Activated naive CD4-positive, alpha-beta T cell treated with anti-CD3 and anti-CD28 coated beads, Interleukin-2, amount 50 U/mL, for 24 hours (primary cell): ENCODE measurements around the gene ASXL3.

Experiments
- H3K27ac Mint-ChIP-seq: one replicate; pipeline ENCODE4 v1.8.0; 2021; ENCODE audit warnings: mild to moderate bottlenecking, mixed read lengths
- H3K27me3 Mint-ChIP-seq: one replicate; pipeline ENCODE4 v1.8.0; 2021; ENCODE audit warnings: mixed read lengths
- H3K36me3 Mint-ChIP-seq: one replicate; pipeline ENCODE4 v1.8.0; 2021; ENCODE audit warnings: mixed read lengths
- H3K4me1 Mint-ChIP-seq: one replicate; pipeline ENCODE4 v1.8.0; 2021; ENCODE audit warnings: mixed read lengths
- H3K4me3 Mint-ChIP-seq: one replicate; pipeline ENCODE4 v1.8.0; 2021; ENCODE audit warnings: mild to moderate bottlenecking, mixed read lengths
- H3K9me3 Mint-ChIP-seq: one replicate; pipeline ENCODE4 v1.8.0; 2021; ENCODE audit warnings: mixed read lengths

The ASXL3 gene

GRCh38 chr18:33666915-33667314 is 88.9 kb downstream of the ASXL3 start:
- H3K36me3 Mint-ChIP-seq = no peaks in the 10 kb centered on the region
- H3K4me3 Mint-ChIP-seq = no peak overlapping the region
- no peaks in the 10 kb centered on the region for H3K27me3 Mint-ChIP-seq
- no peaks in the 10 kb centered on the region for H3K4me1 Mint-ChIP-seq
- H3K27ac Mint-ChIP-seq = no peak overlapping the region
- H3K9me3 Mint-ChIP-seq = no peaks in the 10 kb centered on the region

- H3K27ac Mint-ChIP-seq = no peak overlapping the region
- H3K4me3 Mint-ChIP-seq = no peak overlapping the region
- H3K4me1 Mint-ChIP-seq = no peaks in the 10 kb centered on the region
- no peaks in the 10 kb centered on the region for H3K36me3 Mint-ChIP-seq
- no peaks in the 10 kb centered on the region for H3K9me3 Mint-ChIP-seq
- no peaks in the 10 kb centered on the region for H3K27me3 Mint-ChIP-seq
Measured at GRCh38 chr18:33669589-33669988, 91.6 kb downstream of the ASXL3 start.

GRCh38 chr18:33670029-33670428 is 92.0 kb downstream of the ASXL3 start:
- H3K36me3 Mint-ChIP-seq = no peaks in the 10 kb centered on the region
- H3K4me3 Mint-ChIP-seq = no peak overlapping the region
- H3K4me1 Mint-ChIP-seq = no peaks in the 10 kb centered on the region
- H3K9me3 Mint-ChIP-seq = no peaks in the 10 kb centered on the region
- H3K27ac Mint-ChIP-seq = no peak overlapping the region
- no peaks in the 10 kb centered on the region for H3K27me3 Mint-ChIP-seq

GRCh38 chr18:33673689-33674088 is 95.7 kb downstream of the ASXL3 start:
- Mint-ChIP-seq H3K4me1 (no peaks in the 10 kb centered on the region), H3K4me3 (no peak overlapping the region)

GRCh38 chr18:33676593-33676992 is 98.6 kb downstream of the ASXL3 start:
- H3K27ac Mint-ChIP-seq = no peak overlapping the region
- H3K9me3 Mint-ChIP-seq = no peaks in the 10 kb centered on the region
- H3K27me3 Mint-ChIP-seq = no peaks in the 10 kb centered on the region
- H3K4me1 Mint-ChIP-seq = no peaks in the 10 kb centered on the region
- no peak overlapping the region for H3K4me3 Mint-ChIP-seq
- H3K36me3 Mint-ChIP-seq = no peaks in the 10 kb centered on the region

More at GRCh38 chr18:33673689-33674088, 95.7 kb downstream of the ASXL3 start:
- H3K36me3 Mint-ChIP-seq = no peaks in the 10 kb centered on the region
- H3K27me3 Mint-ChIP-seq = no peaks in the 10 kb centered on the region
- no peaks in the 10 kb centered on the region for H3K9me3 Mint-ChIP-seq
- H3K27ac Mint-ChIP-seq = no peak overlapping the region

GRCh38 chr18:33677891-33678290 is 99.9 kb downstream of the ASXL3 start:
- Mint-ChIP-seq H3K4me3 (no peak overlapping the region), H3K4me1 (no peaks in the 10 kb centered on the region), H3K9me3 (no peaks in the 10 kb centered on the region), H3K36me3 (no peaks in the 10 kb centered on the region), H3K27me3 (no peaks in the 10 kb centered on the region), H3K27ac (no peak overlapping the region)

- peaks cover 11% of the 10 kb centered on the region for H3K9me3 Mint-ChIP-seq
- H3K36me3 Mint-ChIP-seq = no peaks in the 10 kb centered on the region
- no peak overlapping the region for H3K27ac Mint-ChIP-seq
- no peaks in the 10 kb centered on the region for H3K4me1 Mint-ChIP-seq
- no peaks in the 10 kb centered on the region for H3K27me3 Mint-ChIP-seq
- no peak overlapping the region for H3K4me3 Mint-ChIP-seq
Measured at GRCh38 chr18:33682436-33682835, 104.4 kb downstream of the ASXL3 start.

- no peaks in the 10 kb centered on the region for H3K27me3 Mint-ChIP-seq
Measured at GRCh38 chr18:33694593-33694992, 116.6 kb downstream of the ASXL3 start.

GRCh38 chr18:33696332-33697162 is 118.5 kb downstream of the ASXL3 start:
- Mint-ChIP-seq H3K9me3 (peaks cover 5% of the 10 kb centered on the region), H3K4me3 (no peak overlapping the region), H3K27me3 (no peaks in the 10 kb centered on the region), H3K4me1 (no peaks in the 10 kb centered on the region), H3K36me3 (no peaks in the 10 kb centered on the region), H3K27ac (no peak overlapping the region)

More at GRCh38 chr18:33694593-33694992, 116.6 kb downstream of the ASXL3 start:
- Mint-ChIP-seq H3K27ac (no peak overlapping the region), H3K4me1 (no peaks in the 10 kb centered on the region), H3K36me3 (no peaks in the 10 kb centered on the region), H3K9me3 (peaks cover 5% of the 10 kb centered on the region), H3K4me3 (no peak overlapping the region)

GRCh38 chr18:33697498-33697897 is 119.5 kb downstream of the ASXL3 start:
- Mint-ChIP-seq H3K27ac (no peak overlapping the region), H3K4me1 (no peaks in the 10 kb centered on the region), H3K36me3 (no peaks in the 10 kb centered on the region), H3K4me3 (no peak overlapping the region), H3K27me3 (no peaks in the 10 kb centered on the region), H3K9me3 (peaks cover 5% of the 10 kb centered on the region)

GRCh38 chr18:33699372-33699771 is 121.4 kb downstream of the ASXL3 start:
- Mint-ChIP-seq H3K4me3 (no peak overlapping the region), H3K4me1 (no peaks in the 10 kb centered on the region), H3K27ac (no peak overlapping the region), H3K9me3 (no peaks in the 10 kb centered on the region), H3K36me3 (no peaks in the 10 kb centered on the region), H3K27me3 (no peaks in the 10 kb centered on the region)

GRCh38 chr18:33700513-33700976 is 122.5 kb downstream of the ASXL3 start:
- Mint-ChIP-seq H3K27ac (no peak overlapping the region), H3K36me3 (no peaks in the 10 kb centered on the region), H3K27me3 (no peaks in the 10 kb centered on the region), H3K4me1 (no peaks in the 10 kb centered on the region), H3K4me3 (no peak overlapping the region), H3K9me3 (no peaks in the 10 kb centered on the region)

GRCh38 chr18:33702625-33703024 is 124.6 kb downstream of the ASXL3 start:
- no peaks in the 10 kb centered on the region for H3K27me3 Mint-ChIP-seq

GRCh38 chr18:33706391-33706790 is 128.4 kb downstream of the ASXL3 start:
- H3K4me1 Mint-ChIP-seq = no peaks in the 10 kb centered on the region

More at GRCh38 chr18:33702625-33703024, 124.6 kb downstream of the ASXL3 start:
- Mint-ChIP-seq H3K36me3 (no peaks in the 10 kb centered on the region), H3K9me3 (no peaks in the 10 kb centered on the region), H3K4me1 (no peaks in the 10 kb centered on the region), H3K4me3 (no peak overlapping the region), H3K27ac (no peak overlapping the region)

GRCh38 chr18:33708876-33709275 is 130.9 kb downstream of the ASXL3 start:
- Mint-ChIP-seq H3K4me1 (no peaks in the 10 kb centered on the region), H3K36me3 (no peaks in the 10 kb centered on the region)

More at GRCh38 chr18:33706391-33706790, 128.4 kb downstream of the ASXL3 start:
- H3K27me3 Mint-ChIP-seq = no peaks in the 10 kb centered on the region
- no peak overlapping the region for H3K4me3 Mint-ChIP-seq
- H3K36me3 Mint-ChIP-seq = no peaks in the 10 kb centered on the region
- no peaks in the 10 kb centered on the region for H3K9me3 Mint-ChIP-seq
- H3K27ac Mint-ChIP-seq = no peak overlapping the region

GRCh38 chr18:33710269-33710668 is 132.2 kb downstream of the ASXL3 start:
- Mint-ChIP-seq H3K36me3 (no peaks in the 10 kb centered on the region), H3K27me3 (no peaks in the 10 kb centered on the region), H3K27ac (no peak overlapping the region), H3K4me3 (no peak overlapping the region), H3K4me1 (no peaks in the 10 kb centered on the region), H3K9me3 (no peaks in the 10 kb centered on the region)

More at GRCh38 chr18:33708876-33709275, 130.9 kb downstream of the ASXL3 start:
- Mint-ChIP-seq H3K4me3 (no peak overlapping the region), H3K9me3 (no peaks in the 10 kb centered on the region), H3K27me3 (no peaks in the 10 kb centered on the region), H3K27ac (no peak overlapping the region)
